Subcutaneous adipose tissue (tissue), 4 donors: ENCODE measurements around the gene SEC61A2. TPM values are rescaled to one million over a fixed set of nuclear protein-coding genes. Genes with fewer than 3 reads are reported as not detected.

Experiments used
- CTCF ChIP-seq: fragments of 450-650 bp; IDR thresholded peaks from one replicate; pipeline ENCODE4 v1.5.1; 2016; ENCODE audit warnings: low read depth, mild to moderate bottlenecking, control low read depth, antibody characterized with exemption, moderate library complexity
- total RNA-seq, 4 donors: library from RNA; depleted of rRNA; stranded (reverse); fragments of >200 nt; gene quantifications; one replicate each; pipeline ENCODE4 v1.1.0, GENCODE V29; 2016

Gene SEC61A2
- total RNA-seq, 4 donors from 2014 or later, result 3.4 to 6.3 (median 3.9) TPM

GRCh38 chr10:12135631-12136030, 6.2 kb downstream of the SEC61A2 start:
- TF ChIP-seq CTCF, result no peak

DNA sequence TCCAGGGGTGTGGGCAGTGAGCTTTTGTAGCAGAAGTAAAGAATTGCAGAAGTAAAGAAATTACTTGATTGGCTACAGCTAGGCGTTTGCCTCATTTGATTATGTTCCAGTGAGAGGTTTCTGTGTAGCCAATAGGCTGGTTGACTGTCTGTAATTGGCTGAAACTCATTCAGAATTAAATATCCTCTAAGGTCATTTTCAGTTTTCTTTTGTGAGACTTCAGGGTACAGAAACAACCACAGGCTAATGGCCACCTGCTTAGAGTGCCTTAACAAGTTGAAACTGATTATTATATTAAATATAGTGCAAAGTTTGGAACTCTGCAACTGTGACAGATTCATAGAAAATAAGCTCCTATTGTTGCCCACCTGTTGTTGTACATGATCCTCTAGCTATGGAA, 10.6 kb downstream of the SEC61A2 start:
- TF ChIP-seq CTCF, result no peak

DNA sequence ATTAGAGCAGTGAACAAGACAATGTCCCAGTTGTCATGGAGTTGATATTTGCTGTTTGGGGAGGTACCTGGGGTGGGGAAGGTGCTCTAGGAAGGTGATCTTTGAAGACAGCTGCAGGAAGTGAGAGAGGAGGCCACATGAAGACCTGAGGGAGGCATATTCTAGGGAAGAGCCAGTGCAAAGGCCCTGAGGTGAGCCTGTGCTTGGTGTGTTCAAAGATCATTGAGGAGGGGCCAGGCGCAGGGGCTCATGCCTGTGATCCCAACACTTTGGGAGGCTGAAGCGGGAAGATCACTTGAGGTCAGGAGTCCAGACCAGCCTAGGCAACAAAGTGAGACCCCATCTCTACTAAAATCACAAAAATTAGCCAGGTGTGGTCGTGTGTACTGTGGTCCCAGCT, 15.1 kb downstream of the SEC61A2 start:
- TF ChIP-seq CTCF, result no peak

- no peak for TF ChIP-seq CTCF
These were observed 20.7 kb downstream of the SEC61A2 start for GRCh38 chr10:12150163-12150562.

DNA sequence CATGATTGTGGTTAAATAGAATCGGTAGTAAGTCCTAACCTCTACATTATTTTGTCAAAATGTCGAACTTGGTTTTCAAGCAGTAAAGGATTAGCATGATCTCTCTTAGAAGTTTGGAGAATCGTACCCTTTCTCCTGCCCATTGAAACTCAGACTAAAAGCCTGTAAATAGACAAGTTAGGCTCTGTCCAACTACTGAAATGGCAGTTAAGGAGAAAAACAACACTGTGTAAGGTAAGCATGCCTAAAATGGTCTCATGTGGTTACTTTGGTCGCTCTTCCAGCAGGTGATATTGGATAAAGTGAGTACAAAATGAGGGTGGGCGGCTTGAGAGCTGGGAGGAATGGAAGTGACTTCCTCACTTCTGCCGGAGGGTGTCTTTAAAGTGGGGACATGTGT, 25.0 kb downstream of the SEC61A2 start:
- no peak for TF ChIP-seq CTCF

- TF ChIP-seq CTCF, result no peak
These were observed 27.1 kb downstream of the SEC61A2 start for GRCh38 chr10:12156367-12157123.

GRCh38 chr10:12158111-12158510, 28.6 kb downstream of the SEC61A2 start:
- no peak for TF ChIP-seq CTCF
